ENCODE measurements around the gene MCF2L.
A peak's percentile ranks its signal among the peaks of the same experiment; 100 is the strongest.

The MCF2L gene

DNA sequence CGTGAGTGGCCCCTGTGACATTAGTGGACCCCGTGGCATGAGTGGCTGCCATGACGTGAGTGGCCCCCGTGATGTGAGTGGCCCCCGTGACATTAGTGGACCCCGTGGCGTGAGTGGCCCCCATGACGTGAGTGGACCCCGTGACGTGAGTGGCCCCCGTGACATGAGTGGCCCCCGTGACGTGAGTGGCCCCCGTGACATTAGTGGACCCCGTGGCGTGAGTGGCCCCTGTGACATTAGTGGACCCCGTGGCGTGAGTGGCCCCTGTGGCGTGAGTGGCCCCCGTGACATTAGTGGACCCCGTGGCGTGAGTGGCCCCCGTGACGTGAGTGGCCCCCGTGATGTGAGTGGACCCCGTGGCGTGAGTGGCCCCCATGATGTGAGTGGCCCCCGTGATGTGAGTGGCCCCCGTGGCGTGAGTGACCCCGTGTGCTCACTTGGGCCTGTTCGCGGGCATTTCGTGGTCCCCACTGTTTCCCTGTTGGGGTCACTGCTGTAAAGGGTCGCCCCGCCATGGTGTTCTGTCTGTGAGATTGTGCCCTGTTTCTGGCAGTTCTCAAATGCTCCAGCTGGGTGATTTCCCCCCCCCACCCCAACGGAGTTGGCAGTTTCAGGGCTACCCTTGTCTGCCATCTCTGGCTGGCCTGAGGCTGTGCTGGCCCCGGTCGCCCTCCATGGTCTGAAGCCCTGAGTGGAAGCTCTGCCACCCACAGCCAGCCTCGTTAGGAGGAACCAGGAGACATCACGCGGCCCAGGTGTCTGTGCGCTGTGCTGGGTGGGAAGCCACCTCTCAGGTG is 64.2 kb downstream of the MCF2L start:
- no peak for DNase-seq (ENCODE audit: low read depth)

- peak; percentile 38 for DNase-seq (ENCODE audit: low read depth)
These were observed 65.6 kb downstream of the MCF2L start for GRCh38 chr13:113034451-113035212.

- no peak for DNase-seq (ENCODE audit: low read depth)
These were observed 66.3 kb downstream of the MCF2L start for GRCh38 chr13:113035213-113035800.

- no peak for DNase-seq (ENCODE audit: low read depth)
These were observed 67.4 kb downstream of the MCF2L start for GRCh38 chr13:113036401-113036800.

DNA sequence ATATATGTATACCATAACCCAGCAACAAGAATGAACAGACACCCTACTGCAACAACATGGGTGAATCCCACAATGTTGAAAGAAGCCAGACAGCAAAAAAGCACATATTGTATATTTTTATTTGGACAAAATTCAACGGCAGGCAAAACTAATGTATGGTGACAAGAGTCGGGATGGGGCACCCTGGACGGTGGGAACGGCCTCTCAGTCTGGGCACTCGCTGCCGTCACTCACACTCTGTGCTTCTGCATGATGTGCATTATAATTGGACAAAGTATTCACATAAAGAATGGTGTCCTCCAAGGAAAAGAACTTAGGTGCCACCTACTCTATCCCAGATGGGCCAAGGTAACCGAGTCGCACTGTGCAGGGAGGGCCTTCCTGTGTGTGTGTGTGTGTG is 71.0 kb downstream of the MCF2L start:
- no peak for DNase-seq (ENCODE audit: low read depth)

- DNase-seq (ENCODE audit: low read depth): no peak
These were observed 71.7 kb downstream of the MCF2L start for GRCh38 chr13:113040597-113041292.

DNA sequence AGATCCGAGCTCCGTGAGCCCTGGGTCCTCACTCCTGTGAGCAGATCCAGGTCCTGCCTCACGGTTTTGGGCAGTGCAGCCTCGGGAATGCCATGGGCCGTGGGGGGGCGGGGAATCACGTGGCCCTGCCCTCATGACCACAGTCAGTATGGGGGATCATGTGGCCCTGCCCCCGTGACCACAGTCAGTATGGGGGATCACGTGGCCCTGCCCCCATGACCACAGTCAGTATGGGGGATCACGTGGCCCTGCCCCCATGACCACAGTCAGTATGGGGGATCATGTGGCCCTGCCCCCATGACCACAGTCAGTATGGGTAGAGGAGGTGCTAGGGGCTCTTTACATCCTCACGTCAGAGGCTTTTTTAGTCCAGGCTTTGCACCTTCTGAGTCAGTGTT is 72.3 kb downstream of the MCF2L start:
- DNase-seq (ENCODE audit: low read depth): no peak

DNA sequence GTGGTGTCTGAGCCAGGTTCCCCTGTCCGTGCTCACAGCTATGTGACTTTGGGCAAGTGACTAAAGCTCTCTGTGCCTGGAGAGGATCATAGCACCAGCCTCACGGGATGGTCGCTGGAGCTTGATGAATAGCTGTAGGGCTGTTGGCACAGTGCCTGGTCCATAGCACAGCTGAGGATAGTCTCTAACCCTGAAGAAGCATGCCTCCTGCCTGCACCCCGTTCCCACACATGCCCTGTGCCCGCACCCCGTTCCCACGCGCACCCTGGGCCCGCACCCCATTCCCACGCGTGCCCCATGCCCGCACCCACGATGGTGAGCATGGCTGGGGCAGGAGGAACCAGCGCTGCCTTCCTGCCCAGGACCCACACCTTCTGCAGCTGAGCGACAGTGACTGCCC is 72.9 kb downstream of the MCF2L start:
- DNase-seq (ENCODE audit: low read depth): no peak

DNA sequence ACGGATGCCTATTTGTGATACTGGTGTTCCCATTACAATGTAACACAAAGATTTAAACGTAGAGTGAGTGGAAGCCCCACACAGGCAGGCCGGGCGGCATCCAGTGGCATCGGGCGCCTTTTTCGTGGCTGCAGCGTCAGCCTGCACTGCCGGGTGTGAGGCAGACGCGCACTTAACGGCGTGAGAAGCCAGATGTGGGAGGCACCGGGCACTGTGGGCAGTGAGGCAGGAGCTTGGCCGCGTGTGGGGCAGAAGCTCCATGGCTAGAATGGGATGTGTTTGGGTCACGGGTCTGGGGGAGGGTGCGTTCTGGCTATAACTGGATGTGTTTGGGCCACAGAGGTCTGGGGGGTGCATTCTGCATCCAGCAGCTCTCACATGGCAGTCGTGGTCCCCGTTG is 73.4 kb downstream of the MCF2L start:
- no peak for DNase-seq (ENCODE audit: low read depth)

- no peak for DNase-seq (ENCODE audit: low read depth)
These were observed 74.1 kb downstream of the MCF2L start for GRCh38 chr13:113043001-113043630.

- no peak for DNase-seq (ENCODE audit: low read depth)
These were observed 74.9 kb downstream of the MCF2L start for GRCh38 chr13:113043931-113044330.

DNA sequence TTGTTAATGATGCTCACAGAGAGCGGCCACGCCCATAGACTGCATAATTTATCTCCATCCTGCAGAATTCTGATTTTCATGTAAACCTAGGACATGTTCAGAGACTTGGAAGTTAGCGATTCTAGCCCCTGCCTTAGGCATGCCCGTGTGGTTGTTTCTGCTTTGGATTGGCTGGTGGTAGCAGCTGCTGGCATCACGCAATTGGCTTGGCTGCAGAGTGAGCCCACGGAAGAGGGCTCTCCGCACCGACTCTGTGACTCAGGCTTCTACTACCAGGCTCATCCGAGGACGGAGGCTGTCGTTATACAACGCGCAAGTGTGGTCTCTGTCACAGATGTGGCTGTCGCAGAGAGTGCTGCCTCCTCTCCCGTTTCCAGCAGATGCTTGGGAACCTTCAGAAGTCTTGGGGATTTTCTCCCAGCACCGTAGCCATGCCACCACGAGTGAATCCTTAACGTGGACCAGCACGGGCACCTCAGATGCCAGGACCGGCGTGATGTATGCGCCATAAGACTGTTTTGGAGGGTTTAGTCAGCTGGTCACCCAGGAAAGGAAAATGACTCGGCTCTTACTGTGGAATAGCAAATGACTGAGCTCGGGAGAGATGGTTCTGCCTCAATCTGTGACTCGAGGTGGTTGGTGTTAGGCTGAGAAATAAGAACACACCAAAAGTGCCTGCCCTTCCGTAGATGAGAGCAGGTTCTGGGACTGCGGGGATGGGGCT is 75.5 kb downstream of the MCF2L start:
- DNase-seq (ENCODE audit: low read depth): peak; percentile 27

DNA sequence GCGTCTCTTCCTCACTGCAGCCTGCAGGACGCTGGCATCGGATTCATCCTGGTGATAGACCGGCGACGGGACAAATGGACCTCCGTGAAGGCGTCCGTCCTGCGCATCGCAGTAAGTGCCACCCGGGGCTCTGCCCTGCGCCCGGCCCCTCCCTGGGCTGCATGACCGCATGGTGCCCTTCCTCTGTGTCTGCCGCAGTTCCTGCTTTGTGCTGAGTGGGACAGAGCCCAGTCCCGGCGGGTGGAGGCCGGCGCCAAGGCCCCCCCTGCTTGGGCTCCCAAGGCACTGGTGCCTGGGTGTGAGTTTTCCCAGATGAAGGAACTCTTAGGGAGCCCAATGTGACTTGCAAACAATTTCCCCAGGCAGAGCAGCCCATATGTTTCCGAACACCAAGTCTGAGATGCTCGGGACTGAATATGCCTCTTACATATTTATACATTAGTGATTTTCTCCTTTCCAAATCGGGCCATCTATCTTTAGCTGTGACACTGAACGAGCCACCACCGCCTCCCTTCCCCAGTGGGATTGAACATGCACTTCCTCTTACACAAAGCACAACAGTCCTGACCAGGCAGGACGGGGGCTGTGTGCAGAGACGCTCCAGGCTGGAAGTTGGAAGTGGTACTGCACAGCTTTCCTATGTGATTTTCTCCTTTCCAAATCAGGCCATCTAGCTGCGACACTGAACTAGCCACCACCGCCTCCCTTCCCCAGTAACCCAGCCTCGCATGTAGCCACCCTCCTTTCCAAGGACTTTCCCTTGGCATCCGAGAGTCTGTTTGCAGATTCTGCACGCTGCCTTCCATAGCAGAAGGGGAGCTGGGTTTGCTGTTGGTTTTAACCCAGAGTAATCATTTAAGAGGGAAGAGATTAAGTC is 76.5 kb downstream of the MCF2L start:
- no peak for DNase-seq (ENCODE audit: low read depth)

GRCh38 chr13:113046128-113046882 is 77.3 kb downstream of the MCF2L start:
- DNase-seq (ENCODE audit: low read depth): no peak

DNA sequence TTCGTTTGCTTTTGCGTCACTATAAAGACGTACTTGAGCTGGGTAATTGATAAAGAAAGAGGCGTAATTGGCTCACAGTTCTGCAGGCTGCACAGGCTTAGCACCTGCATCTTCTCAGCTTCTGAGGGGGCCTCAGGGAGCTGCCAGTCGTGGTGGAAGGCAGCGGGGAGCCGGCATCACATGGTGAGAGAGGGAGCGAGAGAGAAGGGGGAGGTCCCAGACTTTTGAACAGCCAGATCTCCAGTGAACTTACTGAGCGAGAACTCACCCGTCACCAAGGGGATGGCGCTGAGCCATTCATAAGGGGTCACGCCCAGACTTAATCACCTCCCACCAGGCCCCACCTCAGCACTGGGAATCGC is 77.8 kb downstream of the MCF2L start:
- no peak for DNase-seq (ENCODE audit: low read depth)

DNA sequence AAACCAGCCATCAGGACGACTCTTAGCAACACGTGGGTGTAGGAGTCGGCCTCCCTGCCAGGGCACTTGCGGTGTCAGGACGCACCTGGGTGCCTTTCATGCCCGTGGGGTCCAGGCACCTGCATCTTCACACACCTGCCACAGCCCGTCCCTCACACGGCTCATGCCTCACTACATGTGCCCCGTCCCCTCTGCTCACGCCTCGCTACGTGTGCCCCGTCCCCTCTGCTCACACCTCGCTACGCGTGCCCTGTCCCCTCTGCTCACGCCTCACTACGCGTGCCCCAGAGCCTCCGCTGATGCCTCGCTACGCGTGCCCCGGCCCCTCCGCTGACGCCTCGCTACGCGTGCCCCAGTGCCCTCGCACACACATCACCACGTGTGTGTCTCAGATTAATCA is 78.6 kb downstream of the MCF2L start:
- no peak for DNase-seq (ENCODE audit: low read depth)

- no peak for DNase-seq (ENCODE audit: low read depth)
These were observed 79.8 kb downstream of the MCF2L start for GRCh38 chr13:113048766-113049165.

GRCh38 chr13:113049521-113049941 is 80.5 kb downstream of the MCF2L start:
- DNase-seq (ENCODE audit: low read depth): no peak

- DNase-seq (ENCODE audit: low read depth): no peak
These were observed 81.0 kb downstream of the MCF2L start for GRCh38 chr13:113049981-113050380.
